Activated B cell treated with CpG ODN at 0.5 μM for 24 hours (primary cell): ENCODE measurements around the gene USH2A. TPM values are rescaled to one million over a fixed set of nuclear protein-coding genes. Genes with fewer than 3 reads are reported as not detected.

ENCODE experiments used
- ATAC-seq: fragments of 200-7000 bp; cut with Tn5 transposase; one replicate; pipeline ENCODE4 v1.10.0; 2021; ENCODE audit warnings: low read depth, mild to moderate bottlenecking, moderate library complexity
- CTCF ChIA-PET: fragments of 350-600 bp; sonication (Branson Sonifier 250); formaldehyde crosslinking; loops from one replicate; lab custom pipeline; 2021; ENCODE audit warnings: antibody characterized with exemption; lab: Charles Lee
- POLR2A ChIA-PET: fragments of 350-600 bp; sonication (Branson Sonifier 250); formaldehyde crosslinking; loops from one replicate; lab custom pipeline; 2021; ENCODE audit warnings: antibody characterized with exemption; lab: Charles Lee
- DNase-seq: peaks from one replicate; pipeline ENCODE4 v3.0.0; 2022
- H3K27ac Mint-ChIP-seq: one replicate; pipeline ENCODE4 v1.8.0; 2020; ENCODE audit warnings: mixed read lengths
- H3K27me3 Mint-ChIP-seq: one replicate; pipeline ENCODE4 v1.8.0; 2021; ENCODE audit warnings: mixed read lengths
- H3K36me3 Mint-ChIP-seq: one replicate; pipeline ENCODE4 v1.8.0; 2021; ENCODE audit warnings: low read depth, mixed read lengths
- H3K4me1 Mint-ChIP-seq: one replicate; pipeline ENCODE4 v1.8.0; 2021; ENCODE audit warnings: mixed read lengths
- H3K4me3 Mint-ChIP-seq: one replicate; pipeline ENCODE4 v1.8.0; 2020; ENCODE audit warnings: mild to moderate bottlenecking, mixed read lengths
- H3K9me3 Mint-ChIP-seq: one replicate; pipeline ENCODE4 v1.8.0; 2020; ENCODE audit warnings: mixed read lengths
- intact Hi-C: fragments of 100-400 bp; cut with micrococcal nuclease; formaldehyde crosslinking; loops from one replicate; pipeline ENCODE4 v1.15.1; 2024
- total RNA-seq: library from RNA; stranded (reverse); gene quantifications from 2 replicates; pipeline ENCODE4 v1.2.3, GENCODE V29; 2022
- TF ChIP-seq, protein P1 (sequence below): fragments of 200-600 bp; IDR thresholded peaks from one replicate; pipeline ENCODE4 v1.8.0; 2022; ENCODE audit warnings: antibody characterized with exemption, mild to moderate bottlenecking

USH2A gene
- total RNA-seq, 1 donor from 2014 or later, result not detected

DNA sequence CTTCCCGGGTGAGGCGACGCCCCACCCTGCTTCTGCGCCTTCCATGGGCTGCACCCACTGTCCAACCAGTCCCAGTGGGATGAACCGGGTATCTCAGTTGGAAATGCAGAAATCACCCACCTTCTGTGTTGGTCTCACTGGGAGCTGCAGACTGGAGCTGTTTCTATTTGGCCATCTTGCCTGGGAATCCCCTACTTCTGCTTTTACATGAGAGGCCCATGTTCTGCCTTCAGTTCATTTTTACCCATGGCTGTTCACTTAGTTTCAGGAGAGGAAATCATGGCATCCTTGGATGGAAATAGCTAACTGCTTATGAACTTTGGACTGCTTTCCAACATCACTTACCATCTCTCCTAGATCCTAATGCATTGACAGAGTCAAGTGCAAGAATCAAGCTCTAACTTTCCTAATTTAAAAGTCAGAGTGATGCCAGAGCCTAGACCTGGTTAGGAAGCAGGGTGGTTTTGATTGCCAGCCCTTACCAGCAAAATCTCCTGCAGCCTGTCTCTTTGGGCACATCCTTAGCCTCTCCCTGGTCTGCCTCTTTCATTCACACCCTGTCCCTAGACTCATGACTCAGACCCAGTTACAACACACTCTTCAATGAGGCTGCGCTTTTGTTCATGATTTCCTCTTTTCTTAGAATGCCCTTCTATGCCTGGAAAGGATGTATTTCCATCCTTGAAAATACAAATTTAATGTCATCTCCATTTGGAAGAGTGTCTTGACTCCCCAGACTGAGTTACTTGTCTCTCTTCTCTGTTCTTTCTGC is 719.0 kb downstream of the USH2A start:
- intact Hi-C loops, result no loop called here
- no peaks in the 10 kb centered on the region for H3K27me3 Mint-ChIP-seq
- ATAC-seq (no peak), DNase-seq (no peak)
- POLR2A ChIA-PET, result no interaction called here
- peaks cover 4% of the 10 kb centered on the region for H3K9me3 Mint-ChIP-seq
- CTCF ChIA-PET, result no interaction called here
- no peaks in the 10 kb centered on the region for H3K4me1 Mint-ChIP-seq
- TF ChIP-seq, protein P1, sequence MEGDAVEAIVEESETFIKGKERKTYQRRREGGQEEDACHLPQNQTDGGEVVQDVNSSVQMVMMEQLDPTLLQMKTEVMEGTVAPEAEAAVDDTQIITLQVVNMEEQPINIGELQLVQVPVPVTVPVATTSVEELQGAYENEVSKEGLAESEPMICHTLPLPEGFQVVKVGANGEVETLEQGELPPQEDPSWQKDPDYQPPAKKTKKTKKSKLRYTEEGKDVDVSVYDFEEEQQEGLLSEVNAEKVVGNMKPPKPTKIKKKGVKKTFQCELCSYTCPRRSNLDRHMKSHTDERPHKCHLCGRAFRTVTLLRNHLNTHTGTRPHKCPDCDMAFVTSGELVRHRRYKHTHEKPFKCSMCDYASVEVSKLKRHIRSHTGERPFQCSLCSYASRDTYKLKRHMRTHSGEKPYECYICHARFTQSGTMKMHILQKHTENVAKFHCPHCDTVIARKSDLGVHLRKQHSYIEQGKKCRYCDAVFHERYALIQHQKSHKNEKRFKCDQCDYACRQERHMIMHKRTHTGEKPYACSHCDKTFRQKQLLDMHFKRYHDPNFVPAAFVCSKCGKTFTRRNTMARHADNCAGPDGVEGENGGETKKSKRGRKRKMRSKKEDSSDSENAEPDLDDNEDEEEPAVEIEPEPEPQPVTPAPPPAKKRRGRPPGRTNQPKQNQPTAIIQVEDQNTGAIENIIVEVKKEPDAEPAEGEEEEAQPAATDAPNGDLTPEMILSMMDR, result no peak
- H3K4me3 Mint-ChIP-seq, result no peak overlapping the region
- no peaks in the 10 kb centered on the region for H3K36me3 Mint-ChIP-seq
- H3K27ac Mint-ChIP-seq, result no peak overlapping the region

- H3K4me3 Mint-ChIP-seq, result no peak overlapping the region
- H3K36me3 Mint-ChIP-seq, result no peaks in the 10 kb centered on the region
- no peak overlapping the region for H3K27ac Mint-ChIP-seq
- TF ChIP-seq, protein P1, result no peak
- no peak for DNase-seq
- CTCF ChIA-PET, result no interaction called here
- H3K27me3 Mint-ChIP-seq, result no peaks in the 10 kb centered on the region
- H3K9me3 Mint-ChIP-seq, result no peaks in the 10 kb centered on the region
- ATAC-seq, result no peak
- intact Hi-C loops, result no loop called here
- POLR2A ChIA-PET, result no interaction called here
- no peaks in the 10 kb centered on the region for H3K4me1 Mint-ChIP-seq
Observed at GRCh38 chr1:215682232-215682631, 741.0 kb downstream of the USH2A start.

- H3K9me3 Mint-ChIP-seq, result no peaks in the 10 kb centered on the region
- ATAC-seq (no peak), DNase-seq (no peak)
- H3K36me3 Mint-ChIP-seq, result no peaks in the 10 kb centered on the region
- H3K27me3 Mint-ChIP-seq, result no peaks in the 10 kb centered on the region
- CTCF ChIA-PET, result no interaction called here
- TF ChIP-seq, protein P1, result no peak
- no peak overlapping the region for H3K4me3 Mint-ChIP-seq
- H3K27ac Mint-ChIP-seq, result no peak overlapping the region
- POLR2A ChIA-PET, result no interaction called here
- H3K4me1 Mint-ChIP-seq, result no peaks in the 10 kb centered on the region
- intact Hi-C loops, result no loop called here
Observed at GRCh38 chr1:215681041-215681440, 742.2 kb downstream of the USH2A start.

GRCh38 chr1:215679231-215679630 is 744.0 kb downstream of the USH2A start:
- POLR2A ChIA-PET, result no interaction called here
- no peaks in the 10 kb centered on the region for H3K4me1 Mint-ChIP-seq
- no peaks in the 10 kb centered on the region for H3K36me3 Mint-ChIP-seq
- no peak overlapping the region for H3K27ac Mint-ChIP-seq
- no peaks in the 10 kb centered on the region for H3K9me3 Mint-ChIP-seq
- H3K4me3 Mint-ChIP-seq, result no peak overlapping the region
- ATAC-seq, result no peak
- intact Hi-C loops, result no loop called here
- CTCF ChIA-PET, result no interaction called here
- H3K27me3 Mint-ChIP-seq, result no peaks in the 10 kb centered on the region
- TF ChIP-seq, protein P1, result no peak
- no peak for DNase-seq

- Mint-ChIP-seq H3K4me3 (no peak overlapping the region), H3K27ac (no peak overlapping the region), H3K27me3 (no peaks in the 10 kb centered on the region), H3K9me3 (no peaks in the 10 kb centered on the region), H3K36me3 (no peaks in the 10 kb centered on the region), H3K4me1 (no peaks in the 10 kb centered on the region)
- DNase-seq (no peak), ATAC-seq (no peak)
- intact Hi-C loops, result no loop called here
- POLR2A ChIA-PET, result no interaction called here
- CTCF ChIA-PET, result no interaction called here
- TF ChIP-seq, protein P1, result no peak
Observed at GRCh38 chr1:215677112-215677511, 746.1 kb downstream of the USH2A start.
